GM12875 (cell line): ENCODE data around the gene ACVRL1.
A peak's percentile ranks its signal among the peaks of the same experiment; 100 is the strongest.

ENCODE experiments used
- H3K4me3 ChIP-seq: one replicate; pipeline ENCODE4 v1.5.1; 2011; ENCODE audit warnings: low read depth, low read length, control low read depth
- CTCF ChIP-seq: IDR thresholded peaks from 2 replicates; pipeline ENCODE4 v1.5.1; 2011; ENCODE audit warnings: low read depth, mild to moderate bottlenecking, control low read depth, inconsistent platforms, low read length, moderate library complexity, borderline replicate concordance; ENCODE audit not compliant: insufficient read depth

Gene ACVRL1

DNA sequence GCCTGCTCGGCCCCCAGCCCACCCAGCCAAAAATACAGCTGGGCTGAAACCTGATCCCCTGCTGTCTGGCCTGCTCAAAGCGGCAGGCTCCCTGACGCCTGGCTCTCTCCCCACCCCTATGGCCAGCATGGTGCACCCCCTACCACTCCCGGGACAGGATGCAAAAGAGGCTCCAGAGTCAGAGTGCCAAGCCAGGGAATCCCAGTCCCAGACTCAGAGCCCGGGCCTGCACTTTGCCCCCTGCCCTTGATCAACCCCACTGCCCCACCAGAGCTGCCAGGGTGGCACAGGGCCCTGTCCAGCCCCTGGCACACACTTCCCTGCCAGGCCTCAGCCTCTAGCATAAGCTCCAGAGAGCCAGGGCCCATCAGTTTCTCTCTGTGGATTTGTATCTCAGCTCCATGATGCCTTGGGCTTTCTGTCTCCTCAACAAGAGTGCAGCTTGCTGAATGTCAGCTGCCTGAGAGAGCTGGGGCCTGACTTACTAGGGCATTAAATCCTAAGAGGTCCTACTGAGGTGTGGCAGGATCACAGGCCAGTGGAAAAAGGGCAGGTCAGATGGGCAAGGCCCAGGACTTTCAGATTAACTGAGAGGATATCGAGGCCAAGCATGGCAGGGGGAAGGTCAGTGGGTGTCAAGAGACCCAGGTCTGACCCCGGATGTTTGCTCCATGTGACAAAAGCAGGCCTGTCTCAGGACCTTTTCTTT, 13.9 kb downstream of the ACVRL1 start:
- no peak overlapping the region for H3K4me3 ChIP-seq
- TF ChIP-seq CTCF = no peak

DNA sequence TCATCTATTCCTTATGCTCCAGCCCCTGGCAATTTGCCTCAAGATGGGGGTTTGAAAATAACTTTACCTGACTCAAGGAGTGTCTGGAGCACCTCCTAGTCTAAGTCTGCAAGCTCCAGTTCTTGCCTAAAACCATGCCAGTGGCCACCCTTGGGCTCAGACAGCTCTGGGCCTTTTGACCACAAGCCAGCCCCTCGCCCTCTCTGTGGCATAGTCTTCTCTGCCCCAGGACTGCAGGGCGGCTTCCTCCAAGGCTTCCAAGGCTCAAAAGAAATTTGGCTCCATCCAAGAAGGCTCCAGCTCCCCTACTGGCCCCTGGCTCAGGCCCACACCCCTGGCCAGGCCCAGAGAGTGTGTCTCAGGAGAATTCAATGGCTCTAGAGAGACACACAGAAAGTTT, 14.8 kb downstream of the ACVRL1 start:
- no peak overlapping the region for H3K4me3 ChIP-seq
- TF ChIP-seq CTCF = no peak

- H3K4me3 ChIP-seq = no peak overlapping the region
- no peak for TF ChIP-seq CTCF
Observed at GRCh38 chr12:51922762-51923505, 15.6 kb downstream of the ACVRL1 start.

- H3K4me3 ChIP-seq = no peak overlapping the region
Observed at GRCh38 chr12:51923506-51924365, 16.4 kb downstream of the ACVRL1 start.

DNA sequence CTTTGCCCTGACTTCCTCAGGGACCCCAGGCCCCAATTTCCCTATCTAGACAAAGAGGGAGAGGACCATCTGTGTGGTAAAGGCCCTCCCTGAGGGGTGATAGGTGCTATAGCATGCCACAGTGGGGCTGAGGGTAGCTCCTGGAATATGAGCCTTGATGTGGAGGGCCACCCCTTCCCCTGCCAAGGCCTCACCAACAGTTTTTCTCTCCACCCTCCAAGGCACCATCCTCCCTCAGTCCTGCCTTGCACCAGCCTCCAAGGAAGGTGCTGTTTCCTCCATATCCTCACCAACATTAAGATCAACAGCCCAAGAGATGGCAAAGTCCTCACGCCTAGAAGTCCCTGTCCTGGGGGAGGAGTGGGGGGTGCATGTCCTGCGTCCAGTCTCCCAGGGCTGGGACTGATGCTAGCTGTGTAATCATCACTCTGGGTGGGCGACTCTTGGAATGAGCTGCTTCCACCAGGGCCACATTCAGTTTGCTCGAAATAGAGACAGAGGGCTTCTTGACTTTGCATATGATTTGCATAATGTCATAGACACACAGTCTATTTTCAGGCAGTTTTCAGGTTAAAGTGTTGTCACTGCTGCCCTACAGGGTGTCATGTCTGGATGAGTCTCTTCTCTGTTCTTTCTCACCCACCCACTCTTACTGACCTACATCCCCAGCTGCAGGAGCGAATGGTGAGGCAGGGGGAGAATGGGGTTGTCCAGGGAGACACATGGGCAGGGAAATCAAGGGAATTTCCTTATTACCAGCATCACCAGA, 17.4 kb downstream of the ACVRL1 start:
- H3K4me3 ChIP-seq = no peak overlapping the region
- no peak for TF ChIP-seq CTCF

More at GRCh38 chr12:51923506-51924365, 16.4 kb downstream of the ACVRL1 start:
- TF ChIP-seq CTCF = peak; percentile 90

- TF ChIP-seq CTCF = no peak
- no peak overlapping the region for H3K4me3 ChIP-seq
Observed at GRCh38 chr12:51925346-51926063, 18.2 kb downstream of the ACVRL1 start.
